GM23338 (cell line): ENCODE data around the gene CD177. TPM values are rescaled to one million over a fixed set of nuclear protein-coding genes. Genes with fewer than 3 reads are reported as not detected.
"Not testable (repeated sequence)": the region's sequence is repeated elsewhere in the genome, so short reads cannot be mapped to it uniquely, and the experiment has no call there.

Experiments used
- ATAC-seq: fragments of 200-7000 bp; cut with Tn5 transposase; 3 replicates; pipeline ENCODE4 v1.9.1; 2020
- DNase-seq: peaks from one replicate; pipeline ENCODE4 v3.0.0-alpha.2; 2015; ENCODE audit warnings: low spot score
- H2AFZ ChIP-seq: fragments of 200-600 bp; sonication (generic); 2 replicates; pipeline ENCODE4 v1.8.0; 2016; ENCODE audit warnings: antibody characterized with exemption, mild to moderate bottlenecking, moderate library complexity
- H3F3A ChIP-seq: fragments of 200-600 bp; sonication (generic); replicated peaks from 2 replicates; pipeline ENCODE4 v1.8.0; 2017; ENCODE audit warnings: antibody characterized with exemption, mixed run types, low read depth
- H3K27ac ChIP-seq: fragments of 200-600 bp; sonication (generic); 2 replicates; pipeline ENCODE4 v1.6.1; 2016; ENCODE audit warnings: low read depth
- H3K27me3 ChIP-seq: fragments of 200-600 bp; sonication (generic); 2 replicates; pipeline ENCODE4 v1.8.0; 2016; ENCODE audit warnings: mild to moderate bottlenecking, mixed run types, moderate library complexity; ENCODE audit not compliant: insufficient read depth
- H3K36me3 ChIP-seq: fragments of 200-600 bp; sonication (generic); 2 replicates; pipeline ENCODE4 v1.8.0; 2016; ENCODE audit warnings: mild to moderate bottlenecking; ENCODE audit not compliant: insufficient read depth
- H3K4me1 ChIP-seq: fragments of 200-600 bp; sonication (generic); 2 replicates; pipeline ENCODE4 v1.8.0; 2016; ENCODE audit warnings: mild to moderate bottlenecking, moderate library complexity; ENCODE audit not compliant: insufficient read depth
- H3K4me2 ChIP-seq: fragments of 200-600 bp; sonication (generic); 2 replicates; pipeline ENCODE4 v1.7.1; 2017; ENCODE audit warnings: mixed run types
- H3K4me3 ChIP-seq: fragments of 200-600 bp; sonication (generic); 2 replicates; pipeline ENCODE4 v1.6.1; 2016; ENCODE audit warnings: mixed run types
- H3K79me2 ChIP-seq: fragments of 200-600 bp; sonication (generic); replicated peaks from 2 replicates; pipeline ENCODE4 v1.8.0; 2017; ENCODE audit warnings: mild to moderate bottlenecking; ENCODE audit not compliant: insufficient read depth
- H3K9me2 ChIP-seq: fragments of 200-600 bp; sonication (generic); 2 replicates; pipeline ENCODE4 v1.8.0; 2017; ENCODE audit not compliant: insufficient read depth
- H4K20me1 ChIP-seq: fragments of 200-600 bp; sonication (generic); replicated peaks from 2 replicates; pipeline ENCODE4 v1.8.0; 2017; ENCODE audit warnings: mild to moderate bottlenecking; ENCODE audit not compliant: insufficient read depth
- H3K27ac Mint-ChIP-seq: 2 replicates; pipeline ENCODE4 v1.8.0; 2020; ENCODE audit warnings: inconsistent platforms, mild to moderate bottlenecking, moderate library complexity, mixed read lengths
- H3K27me3 Mint-ChIP-seq: 3 replicates; pipeline ENCODE4 v1.8.0; 2022; ENCODE audit warnings: low read depth, mild to moderate bottlenecking, moderate library complexity, mixed read lengths, inconsistent platforms; ENCODE audit not compliant: insufficient read depth, poor library complexity
- H3K36me3 Mint-ChIP-seq: 3 replicates; pipeline ENCODE4 v1.8.0; 2021; ENCODE audit warnings: low read depth, mild to moderate bottlenecking, inconsistent platforms, moderate library complexity, mixed read lengths
- H3K4me1 Mint-ChIP-seq: 3 replicates; pipeline ENCODE4 v1.8.0; 2020; ENCODE audit warnings: mild to moderate bottlenecking, inconsistent platforms, mixed read lengths
- H3K4me3 Mint-ChIP-seq: 3 replicates; pipeline ENCODE4 v1.8.0; 2021; ENCODE audit warnings: moderate library complexity, mild to moderate bottlenecking, inconsistent platforms, mixed read lengths
- H3K9me3 Mint-ChIP-seq: 3 replicates; pipeline ENCODE4 v1.8.0; 2020; ENCODE audit warnings: moderate library complexity, mild to moderate bottlenecking, inconsistent platforms, mixed read lengths
- CTCF ChIP-seq, 2 experiments: fragments of 200-600 bp in 1 of 2; sonication (generic) in 1 of 2; conservative IDR thresholded peaks; 2 replicates each; pipeline versions ENCODE4 v1.5.1 to v1.6.1; 2016 to 2017; ENCODE audit warnings: antibody characterized with exemption in 2 of 2, low read depth in 2 of 2, mild to moderate bottlenecking in 2 of 2, moderate library complexity in 1 of 2
- ETS1 ChIP-seq: IDR thresholded peaks from 2 replicates; pipeline ENCODE4 v1.6.1; 2016; ENCODE audit warnings: antibody characterized with exemption
- JUNB ChIP-seq: IDR thresholded peaks from one replicate; pipeline ENCODE4 v1.6.1; 2016; ENCODE audit warnings: antibody characterized with exemption; ENCODE audit not compliant: unreplicated experiment
- NANOG ChIP-seq: IDR thresholded peaks from 2 replicates; pipeline ENCODE4 v1.6.1; 2016; ENCODE audit warnings: antibody characterized with exemption, borderline replicate concordance
- POLR2AphosphoS5 ChIP-seq: IDR thresholded peaks from 2 replicates; pipeline ENCODE4 v1.6.1; 2016; ENCODE audit warnings: antibody characterized with exemption, low read depth
- ZNF114 ChIP-seq: fragments of 250-450 bp; sonication (Bioruptor Pico); IDR thresholded peaks from 2 replicates; pipeline ENCODE4 v1.5.0; 2020; ENCODE audit warnings: mild to moderate bottlenecking, moderate library complexity
- polyA plus RNA-seq: library from polyadenylated mRNA; unstranded; fragments of >200 nt; fragmentation: Nextera tagmentation; extraction: Ambion mirVana; gene quantifications from 2 replicates; pipeline ENCODE4 v1.2.1, GENCODE V29; 2016
- total RNA-seq: library from RNA; depleted of rRNA; stranded (reverse); fragments of >200 nt; shearing (Covaris generic); gene quantifications from 2 replicates; pipeline ENCODE4 v1.2.3, GENCODE V29; 2014

The CD177 gene
- total and polyA plus RNA-seq, 2 experiments from 2014 or later: 0.50 to 0.90 TPM

DNA sequence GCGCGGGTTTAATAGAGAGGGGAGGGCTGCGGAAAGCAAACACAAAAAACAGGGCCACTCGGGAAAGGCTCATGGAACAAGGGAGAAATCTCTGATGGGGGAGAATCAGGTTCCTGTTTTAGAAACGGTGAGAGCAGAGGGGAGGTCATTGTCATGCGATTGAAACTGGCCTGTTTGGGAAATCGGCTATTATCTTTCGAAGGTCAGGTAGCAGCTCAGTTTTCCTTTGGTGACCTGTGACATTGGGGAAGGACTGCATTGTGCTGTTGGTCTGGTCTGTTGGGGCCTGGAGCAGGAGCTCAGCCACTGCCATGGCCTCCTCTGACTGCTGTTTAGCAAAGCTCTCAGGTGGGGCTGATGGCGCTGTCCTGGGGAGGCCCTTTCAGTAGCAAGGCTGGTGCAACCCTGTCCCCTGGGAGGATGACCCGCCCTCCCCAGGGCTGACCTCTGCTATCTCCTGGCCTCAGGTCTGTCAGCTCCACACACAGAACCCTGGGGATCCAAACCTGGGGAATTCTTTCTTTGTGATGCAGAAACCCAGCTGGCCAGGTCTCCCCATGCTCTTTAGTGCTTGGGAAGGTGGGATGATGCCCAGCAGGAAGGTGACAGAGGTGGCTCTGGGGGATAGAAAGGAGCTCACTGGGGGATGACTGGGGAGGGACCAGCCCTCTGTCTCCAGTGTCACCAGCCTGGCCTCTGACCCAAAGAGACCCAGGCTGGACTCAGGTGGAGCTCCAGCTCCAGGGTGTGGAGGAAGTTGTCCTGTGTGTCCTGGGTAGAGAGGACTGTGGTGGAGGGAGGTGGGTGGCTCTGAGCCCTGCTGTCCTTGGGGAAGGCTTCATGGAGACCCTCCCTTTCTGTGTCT lies 21.2 kb upstream of the CD177 start:
- H3K36me3 Mint-ChIP-seq: peaks cover 40% of the 10 kb centered on the region
- Histone ChIP-seq H2AFZ (peak overlapping the region; percentile 88), H3K36me3 (0 out of 2 replicates have a peak, but pooled peaks cover 6% of the 10 kb centered on the region), H3K4me2 (peak overlapping the region; percentile 72), H3K27me3 (no peaks in the 10 kb centered on the region), H3K79me2 (no peaks in the 10 kb centered on the region), H3K9me2 (peaks cover 8% of the 10 kb centered on the region; the same call in 1 of the 2 replicates), H4K20me1 (no peaks in the 10 kb centered on the region), H3K4me1 (peaks cover 16% of the 10 kb centered on the region), H3K27ac (peak overlapping the region; percentile 85; the same call in 1 of the 2 replicates), H3F3A (no peaks in the 10 kb centered on the region; the same call in 1 of the 2 replicates), H3K4me3 (no peak overlapping the region; the same call in 1 of the 2 replicates)
- H3K4me3 Mint-ChIP-seq: no peak overlapping the region; the same call in 2 of the 3 replicates
- peaks cover 20% of the 10 kb centered on the region for H3K4me1 Mint-ChIP-seq
- peak overlapping the region; percentile 28; the same call in 1 of the 2 replicates for H3K27ac Mint-ChIP-seq
- peaks cover 2% of the 10 kb centered on the region for H3K27me3 Mint-ChIP-seq
- H3K9me3 Mint-ChIP-seq: peaks cover 9% of the 10 kb centered on the region
- peak; percentile 42 for DNase-seq
- ATAC-seq: peak; percentile 59
- TF ChIP-seq CTCF (conservative IDR thresholded peaks at IDR 0.05; ENCODE audit: low read depth in 2 of 2): no peak
- no peak for TF ChIP-seq POLR2AphosphoS5
- TF ChIP-seq ETS1: no peak

DNA sequence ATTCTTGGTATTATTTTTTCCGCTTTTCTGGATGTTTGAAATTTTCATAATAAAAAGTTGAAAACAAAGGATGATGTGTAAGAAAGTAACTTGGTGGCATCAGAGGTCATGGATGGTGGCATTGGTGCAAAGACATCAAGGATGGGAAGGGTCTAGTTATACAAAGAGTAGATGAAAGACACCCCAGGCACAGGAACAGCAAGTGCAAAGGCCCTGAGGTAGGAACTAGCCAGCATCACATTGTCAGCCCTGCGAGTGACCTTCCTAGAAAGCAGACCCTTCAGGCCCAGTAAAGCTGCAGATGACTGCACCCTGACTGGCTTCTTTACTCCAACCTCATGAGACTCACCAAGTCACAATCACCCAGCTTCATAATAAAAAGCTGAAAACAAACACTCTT lies 17.0 kb upstream of the CD177 start:
- not testable (repeated sequence) for H2AFZ ChIP-seq, H3K27me3 Mint-ChIP-seq, ATAC-seq, H3K4me2 ChIP-seq, H3K36me3 ChIP-seq, H3K27ac ChIP-seq, H3K27me3 ChIP-seq, H3K27ac Mint-ChIP-seq, H3F3A ChIP-seq, H3K4me3 ChIP-seq, H3K79me2 ChIP-seq, H3K4me3 Mint-ChIP-seq, H3K36me3 Mint-ChIP-seq, DNase-seq, H4K20me1 ChIP-seq, H3K9me2 ChIP-seq
- Mint-ChIP-seq H3K4me1 (peaks cover 14% of the 10 kb centered on the region), H3K9me3 (peaks cover 11% of the 10 kb centered on the region)
- peaks cover 15% of the 10 kb centered on the region for H3K4me1 ChIP-seq

DNA sequence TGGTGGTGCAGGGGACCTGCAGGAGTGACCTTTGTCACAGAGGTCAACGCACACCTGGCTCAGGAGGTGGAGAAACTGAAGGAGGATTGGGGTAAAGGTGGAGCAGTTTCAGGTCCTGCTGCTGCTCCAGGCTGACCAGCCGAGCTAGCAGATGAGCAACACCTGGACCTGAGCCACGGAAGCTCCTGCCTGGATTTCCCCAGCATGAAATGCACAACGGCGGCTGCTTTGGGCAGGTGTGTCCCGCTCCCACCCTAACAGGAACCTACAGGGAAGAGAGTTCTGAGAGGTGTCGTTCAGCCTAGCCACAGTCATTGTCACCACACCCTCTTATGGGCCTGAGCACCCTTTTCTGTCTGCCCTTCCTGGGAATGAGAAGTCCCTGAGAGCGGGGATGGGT lies 15.7 kb upstream of the CD177 start:
- H3K9me3 Mint-ChIP-seq: peaks cover 10% of the 10 kb centered on the region; the same call in 2 of the 3 replicates
- Histone ChIP-seq H3K4me1 (peaks cover 3% of the 10 kb centered on the region), H3K27ac (no peak overlapping the region)
- no peak for TF ChIP-seq POLR2AphosphoS5
- TF ChIP-seq NANOG: no peak
- TF ChIP-seq CTCF (conservative IDR thresholded peaks at IDR 0.05; ENCODE audit: low read depth in 2 of 2): no peak
- TF ChIP-seq JUNB: no peak
- no peak for TF ChIP-seq ZNF114 (CRISPR knock-in tag)

More for the DNA sequence above, 15.7 kb upstream of the CD177 start:
- Histone ChIP-seq H3K79me2 (no peaks in the 10 kb centered on the region), H4K20me1 (no peaks in the 10 kb centered on the region), H3K36me3 (no peaks in the 10 kb centered on the region), H3K27me3 (no peaks in the 10 kb centered on the region), H3K4me2 (no peak overlapping the region), H2AFZ (no peak overlapping the region), H3K4me3 (no peak overlapping the region), H3F3A (no peaks in the 10 kb centered on the region), H3K9me2 (peaks cover 3% of the 10 kb centered on the region; the same call in 1 of the 2 replicates)
- ATAC-seq: no peak
- peaks cover 3% of the 10 kb centered on the region for H3K27me3 Mint-ChIP-seq
- no peak overlapping the region for H3K27ac Mint-ChIP-seq
- no peak for DNase-seq
- H3K4me3 Mint-ChIP-seq: no peak overlapping the region
- peaks cover 2% of the 10 kb centered on the region for H3K4me1 Mint-ChIP-seq
- no peaks in the 10 kb centered on the region for H3K36me3 Mint-ChIP-seq
